HepG2 (cell line): ENCODE data around the gene GJB1. TPM values are rescaled to one million over a fixed set of nuclear protein-coding genes. Genes with fewer than 3 reads are reported as not detected.

Source experiments
- ARNT2 ChIP-seq: sonication (generic); formaldehyde crosslinking; IDR thresholded peaks from 2 replicates; pipeline ENCODE4 v1.8.0; 2022; ENCODE audit warnings: mild to moderate bottlenecking, low read depth, missing genetic modification reagents, moderate library complexity
- BORCS8-MEF2B ChIP-seq: sonication (generic); formaldehyde crosslinking; IDR thresholded peaks from 2 replicates; pipeline ENCODE4 v1.8.0; 2022; ENCODE audit warnings: mild to moderate bottlenecking, missing genetic modification reagents
- JUNB ChIP-seq: sonication (generic); formaldehyde crosslinking; IDR thresholded peaks from 2 replicates; pipeline ENCODE4 v1.8.0; 2022; ENCODE audit warnings: missing genetic modification reagents, mild to moderate bottlenecking, borderline replicate concordance
- NFYC ChIP-seq: IDR thresholded peaks from 2 replicates; pipeline ENCODE4 v1.6.1; 2016; ENCODE audit warnings: missing genetic modification reagents, missing compliant biosample characterization
- NR2F1 ChIP-seq, 2 experiments: fragments of 450-650 bp in 1 of 2; formaldehyde crosslinking in 1 of 2; IDR thresholded peaks; 2 replicates each; pipeline versions ENCODE4 v1.5.0 to v1.6.1; 2016 to 2020; ENCODE audit warnings: mild to moderate bottlenecking in 1 of 2, missing compliant biosample characterization in 1 of 2, missing genetic modification reagents in 1 of 2, moderate library complexity in 1 of 2
- RAD21 ChIP-seq: fragments of 450-650 bp; formaldehyde crosslinking; IDR thresholded peaks from 2 replicates; pipeline ENCODE4 v1.5.0; 2020; ENCODE audit warnings: mild to moderate bottlenecking
- RXRB ChIP-seq: IDR thresholded peaks from 2 replicates; pipeline ENCODE4 v1.6.1; 2016; ENCODE audit warnings: borderline replicate concordance, missing genetic modification reagents, missing compliant biosample characterization
- SMYD3 ChIP-seq: sonication (generic); formaldehyde crosslinking; IDR thresholded peaks from 2 replicates; pipeline ENCODE4 v1.8.1; 2023; ENCODE audit warnings: mild to moderate bottlenecking, missing genetic modification reagents
- TBX2 ChIP-seq: sonication (generic); formaldehyde crosslinking; IDR thresholded peaks from 2 replicates; pipeline ENCODE4 v1.5.0; 2020; ENCODE audit warnings: missing genetic modification reagents, mild to moderate bottlenecking, borderline replicate concordance
- ZFP41 ChIP-seq: sonication (generic); formaldehyde crosslinking; IDR thresholded peaks from 2 replicates; pipeline ENCODE4 v1.4.0; 2020; ENCODE audit warnings: mild to moderate bottlenecking, missing genetic modification reagents, borderline replicate concordance
- ZNF263 ChIP-seq: sonication (generic); formaldehyde crosslinking; IDR thresholded peaks from 2 replicates; pipeline ENCODE4 v1.4.0; 2020; ENCODE audit warnings: missing genetic modification reagents
- ZNF703 ChIP-seq: sonication (generic); formaldehyde crosslinking; IDR thresholded peaks from 2 replicates; pipeline ENCODE4 v1.5.1; 2020; ENCODE audit warnings: missing genetic modification reagents, mild to moderate bottlenecking, moderate library complexity, borderline replicate concordance
- ZNF709 ChIP-seq: sonication (generic); formaldehyde crosslinking; IDR thresholded peaks from 2 replicates; pipeline ENCODE4 v1.5.0; 2020; ENCODE audit warnings: mild to moderate bottlenecking, missing genetic modification reagents
- polyA plus RNA-seq, 8 experiments: library from polyadenylated mRNA; depleted of rRNA in 3 of 8; stranded (reverse) in 7 of 8; unstranded in 1 of 8; fragments of >200 nt; fragmentation: Illumina TruSeq in 4 of 8; extraction: Trizol in 4 of 8; gene quantifications; 2 replicates each; pipeline versions ENCODE4 v1.2.1 to v1.2.3, GENCODE V29; 2011 to 2016; ENCODE audit warnings: low read depth in 4 of 8, missing spikeins in 1 of 8, mixed read lengths in 1 of 8; ENCODE audit not compliant: insufficient read depth in 1 of 8
- total RNA-seq, 5 experiments: library from RNA; depleted of rRNA; stranded (reverse); fragments of >200 nt; fragmentation: Illumina TruSeq; extraction: Trizol; gene quantifications; 2 replicates each; pipeline ENCODE4 v1.2.3, GENCODE V29; 2016; ENCODE audit warnings: low read depth in 1 of 5
- TF ChIP-seq, protein P1 (sequence below), 2 experiments: sonication (generic) in 1 of 2; formaldehyde crosslinking in 1 of 2; IDR thresholded peaks; 2 replicates each; pipeline versions ENCODE4 v1.4.0 to v1.6.1; 2016 to 2020; ENCODE audit warnings: borderline replicate concordance in 1 of 2, low read depth in 1 of 2, mild to moderate bottlenecking in 1 of 2, missing genetic modification reagents in 1 of 2
- TF ChIP-seq, protein P2 (sequence below): fragments of 450-650 bp; IDR thresholded peaks from 2 replicates; pipeline ENCODE4 v1.6.1; 2017; ENCODE audit warnings: mild to moderate bottlenecking
- TF ChIP-seq, protein P3 (sequence below): sonication (generic); formaldehyde crosslinking; IDR thresholded peaks from 2 replicates; pipeline ENCODE4 v1.4.0; 2020; ENCODE audit warnings: missing genetic modification reagents

GJB1 gene
- total and polyA plus RNA-seq, 2 of the 13 experiments (the other 11 are each of a cell fraction or from before 2014, with no cell fraction given) = 111 to 161 TPM

DNA sequence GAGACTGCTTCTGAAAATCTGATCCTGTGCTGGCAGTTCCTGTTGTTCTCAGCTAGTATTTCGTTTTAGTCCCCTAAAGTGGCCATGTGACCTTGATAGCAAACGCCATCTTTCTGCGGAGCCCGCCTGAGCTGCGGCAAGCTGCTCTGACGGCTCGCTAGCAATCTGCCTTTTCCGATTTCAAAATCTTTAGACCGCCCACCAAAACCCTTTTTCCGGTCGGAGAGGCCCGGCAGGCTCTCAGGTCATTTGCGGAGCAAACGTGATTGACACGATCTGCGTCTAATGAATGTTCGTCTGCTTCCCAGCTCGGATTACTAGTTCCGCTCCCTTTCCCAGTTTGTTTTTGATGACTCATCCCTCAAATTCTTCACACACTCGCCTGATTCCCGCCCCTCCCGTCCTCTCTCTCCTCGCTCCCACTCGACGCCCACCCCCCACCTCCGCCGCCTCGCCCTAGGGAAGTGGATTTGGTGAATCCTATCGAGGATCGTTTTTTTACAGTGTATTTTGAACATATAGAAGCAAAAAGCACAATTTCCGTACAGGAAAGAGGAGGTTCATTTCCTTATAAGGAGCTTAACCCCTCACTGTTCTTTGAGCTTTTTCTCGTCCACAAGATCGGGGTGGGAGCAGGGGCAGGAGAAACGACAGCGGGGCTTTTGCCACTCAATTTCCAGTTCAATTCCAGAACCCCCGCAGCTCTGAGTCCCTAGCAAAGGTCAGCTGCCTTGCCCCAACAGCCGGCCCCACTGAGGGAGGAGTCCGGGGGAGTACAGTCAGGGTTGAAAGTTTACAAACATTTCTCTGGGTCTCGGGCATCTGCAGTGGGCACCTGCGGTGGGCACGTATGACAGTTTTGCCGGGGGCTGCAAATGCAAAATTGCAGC, 40.9 kb upstream of the GJB1 start (continued):
- TF ChIP-seq BORCS8-MEF2B (CRISPR knock-in tag) = no peak
- 0 out of 2 replicates have a peak, but pooled peaks have one; percentile 35 for TF ChIP-seq ARNT2 (CRISPR knock-in tag)
- TF ChIP-seq, protein P1, sequence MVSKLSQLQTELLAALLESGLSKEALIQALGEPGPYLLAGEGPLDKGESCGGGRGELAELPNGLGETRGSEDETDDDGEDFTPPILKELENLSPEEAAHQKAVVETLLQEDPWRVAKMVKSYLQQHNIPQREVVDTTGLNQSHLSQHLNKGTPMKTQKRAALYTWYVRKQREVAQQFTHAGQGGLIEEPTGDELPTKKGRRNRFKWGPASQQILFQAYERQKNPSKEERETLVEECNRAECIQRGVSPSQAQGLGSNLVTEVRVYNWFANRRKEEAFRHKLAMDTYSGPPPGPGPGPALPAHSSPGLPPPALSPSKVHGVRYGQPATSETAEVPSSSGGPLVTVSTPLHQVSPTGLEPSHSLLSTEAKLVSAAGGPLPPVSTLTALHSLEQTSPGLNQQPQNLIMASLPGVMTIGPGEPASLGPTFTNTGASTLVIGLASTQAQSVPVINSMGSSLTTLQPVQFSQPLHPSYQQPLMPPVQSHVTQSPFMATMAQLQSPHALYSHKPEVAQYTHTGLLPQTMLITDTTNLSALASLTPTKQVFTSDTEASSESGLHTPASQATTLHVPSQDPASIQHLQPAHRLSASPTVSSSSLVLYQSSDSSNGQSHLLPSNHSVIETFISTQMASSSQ (IDR thresholded peaks at IDR 0.05; ENCODE audit: low read depth) = no peak
- TF ChIP-seq, protein P1 (CRISPR knock-in tag; IDR thresholded peaks at IDR 0.05; ENCODE audit: borderline replicate concordance) = no peak
- no peak for TF ChIP-seq SMYD3 (CRISPR knock-in tag)
- peak; percentile 89 for TF ChIP-seq NFYC
- TF ChIP-seq JUNB (CRISPR knock-in tag) = peak; percentile 87; the same call in 1 of the 2 replicates
- no peak for TF ChIP-seq ZFP41 (CRISPR knock-in tag)
- no peak for TF ChIP-seq RXRB
- TF ChIP-seq ZNF709 = no peak; the same call in 1 of the 2 replicates
- TF ChIP-seq ZNF703 (CRISPR knock-in tag) = no peak
- TF ChIP-seq, protein P2, sequence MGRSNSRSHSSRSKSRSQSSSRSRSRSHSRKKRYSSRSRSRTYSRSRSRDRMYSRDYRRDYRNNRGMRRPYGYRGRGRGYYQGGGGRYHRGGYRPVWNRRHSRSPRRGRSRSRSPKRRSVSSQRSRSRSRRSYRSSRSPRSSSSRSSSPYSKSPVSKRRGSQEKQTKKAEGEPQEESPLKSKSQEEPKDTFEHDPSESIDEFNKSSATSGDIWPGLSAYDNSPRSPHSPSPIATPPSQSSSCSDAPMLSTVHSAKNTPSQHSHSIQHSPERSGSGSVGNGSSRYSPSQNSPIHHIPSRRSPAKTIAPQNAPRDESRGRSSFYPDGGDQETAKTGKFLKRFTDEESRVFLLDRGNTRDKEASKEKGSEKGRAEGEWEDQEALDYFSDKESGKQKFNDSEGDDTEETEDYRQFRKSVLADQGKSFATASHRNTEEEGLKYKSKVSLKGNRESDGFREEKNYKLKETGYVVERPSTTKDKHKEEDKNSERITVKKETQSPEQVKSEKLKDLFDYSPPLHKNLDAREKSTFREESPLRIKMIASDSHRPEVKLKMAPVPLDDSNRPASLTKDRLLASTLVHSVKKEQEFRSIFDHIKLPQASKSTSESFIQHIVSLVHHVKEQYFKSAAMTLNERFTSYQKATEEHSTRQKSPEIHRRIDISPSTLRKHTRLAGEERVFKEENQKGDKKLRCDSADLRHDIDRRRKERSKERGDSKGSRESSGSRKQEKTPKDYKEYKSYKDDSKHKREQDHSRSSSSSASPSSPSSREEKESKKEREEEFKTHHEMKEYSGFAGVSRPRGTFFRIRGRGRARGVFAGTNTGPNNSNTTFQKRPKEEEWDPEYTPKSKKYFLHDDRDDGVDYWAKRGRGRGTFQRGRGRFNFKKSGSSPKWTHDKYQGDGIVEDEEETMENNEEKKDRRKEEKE = no peak
- peak; percentile 66 for TF ChIP-seq ZNF263
- no peak for TF ChIP-seq RAD21
- TF ChIP-seq TBX2 = peak; percentile 19; the same call in 1 of the 2 replicates
- TF ChIP-seq, protein P3, sequence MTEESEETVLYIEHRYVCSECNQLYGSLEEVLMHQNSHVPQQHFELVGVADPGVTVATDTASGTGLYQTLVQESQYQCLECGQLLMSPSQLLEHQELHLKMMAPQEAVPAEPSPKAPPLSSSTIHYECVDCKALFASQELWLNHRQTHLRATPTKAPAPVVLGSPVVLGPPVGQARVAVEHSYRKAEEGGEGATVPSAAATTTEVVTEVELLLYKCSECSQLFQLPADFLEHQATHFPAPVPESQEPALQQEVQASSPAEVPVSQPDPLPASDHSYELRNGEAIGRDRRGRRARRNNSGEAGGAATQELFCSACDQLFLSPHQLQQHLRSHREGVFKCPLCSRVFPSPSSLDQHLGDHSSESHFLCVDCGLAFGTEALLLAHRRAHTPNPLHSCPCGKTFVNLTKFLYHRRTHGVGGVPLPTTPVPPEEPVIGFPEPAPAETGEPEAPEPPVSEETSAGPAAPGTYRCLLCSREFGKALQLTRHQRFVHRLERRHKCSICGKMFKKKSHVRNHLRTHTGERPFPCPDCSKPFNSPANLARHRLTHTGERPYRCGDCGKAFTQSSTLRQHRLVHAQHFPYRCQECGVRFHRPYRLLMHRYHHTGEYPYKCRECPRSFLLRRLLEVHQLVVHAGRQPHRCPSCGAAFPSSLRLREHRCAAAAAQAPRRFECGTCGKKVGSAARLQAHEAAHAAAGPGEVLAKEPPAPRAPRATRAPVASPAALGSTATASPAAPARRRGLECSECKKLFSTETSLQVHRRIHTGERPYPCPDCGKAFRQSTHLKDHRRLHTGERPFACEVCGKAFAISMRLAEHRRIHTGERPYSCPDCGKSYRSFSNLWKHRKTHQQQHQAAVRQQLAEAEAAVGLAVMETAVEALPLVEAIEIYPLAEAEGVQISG (CRISPR knock-in tag) = peak; percentile 65
- no peak for TF ChIP-seq NR2F1 (CRISPR knock-in tag; IDR thresholded peaks at IDR 0.05)
